ENCODE data around the gene DNAJB8.

The DNAJB8 gene

GRCh38 chr3:128471110-128471509, 4.4 kb upstream of the DNAJB8 start:
- POLR2A ChIA-PET: no interaction called here
- TF ChIP-seq FOXK2 (IDR thresholded peaks at IDR 0.05) (no peak), FOXM1 (IDR thresholded peaks at IDR 0.05; ENCODE audit: borderline replicate concordance) (no peak), ZNF384 (IDR thresholded peaks at IDR 0.05) (no peak), LEF1 (IDR thresholded peaks at IDR 0.05; ENCODE audit: borderline replicate concordance) (no peak), SP1 (IDR thresholded peaks at IDR 0.05) (no peak), NFRKB (IDR thresholded peaks at IDR 0.05) (no peak), CTBP1 (IDR thresholded peaks at IDR 0.05; ENCODE audit: borderline replicate concordance) (no peak), HDGF (IDR thresholded peaks at IDR 0.05; ENCODE audit: borderline replicate concordance) (no peak), SUZ12 (IDR thresholded peaks at IDR 0.05) (no peak), ARNT (IDR thresholded peaks at IDR 0.05) (no peak), BHLHE40 (IDR thresholded peaks at IDR 0.05; ENCODE audit: borderline replicate concordance) (no peak), FOXA1 (IDR thresholded peaks at IDR 0.05) (no peak), TARDBP (IDR thresholded peaks at IDR 0.05) (no peak), L3MBTL2 (conservative IDR thresholded peaks at IDR 0.05) (no peak), PKNOX1 (IDR thresholded peaks at IDR 0.05) (no peak)
- CTCF ChIA-PET: no interaction called here

GRCh38 chr3:128470134-128470899, 3.6 kb upstream of the DNAJB8 start:
- POLR2A ChIA-PET: no interaction called here
- DNase-seq (ENCODE audit: extremely low spot score): no peak
- CTCF ChIA-PET: no interaction called here
- TF ChIP-seq HDGF (IDR thresholded peaks at IDR 0.05; ENCODE audit: borderline replicate concordance) (no peak), SUZ12 (IDR thresholded peaks at IDR 0.05) (no peak), SP1 (IDR thresholded peaks at IDR 0.05) (no peak), FOXA1 (IDR thresholded peaks at IDR 0.05) (no peak)

More at GRCh38 chr3:128471110-128471509, 4.4 kb upstream of the DNAJB8 start:
- no peak for DNase-seq (ENCODE audit: extremely low spot score)

- CTCF ChIA-PET: no interaction called here
- no peak for TF ChIP-seq BHLHE40 (IDR thresholded peaks at IDR 0.05; ENCODE audit: borderline replicate concordance)
- TF ChIP-seq FOXK2 (IDR thresholded peaks at IDR 0.05): no peak
- TF ChIP-seq PKNOX1 (IDR thresholded peaks at IDR 0.05): no peak
- TF ChIP-seq TARDBP (IDR thresholded peaks at IDR 0.05): no peak
- TF ChIP-seq ELF4 (IDR thresholded peaks at IDR 0.05): no peak
- TF ChIP-seq SP1 (IDR thresholded peaks at IDR 0.05): no peak
- no peak for TF ChIP-seq HDGF (IDR thresholded peaks at IDR 0.05; ENCODE audit: borderline replicate concordance)
- TF ChIP-seq CTBP1 (IDR thresholded peaks at IDR 0.05; ENCODE audit: borderline replicate concordance): no peak
- no peak for TF ChIP-seq SUZ12 (IDR thresholded peaks at IDR 0.05)
- no peak for TF ChIP-seq FOXA1 (IDR thresholded peaks at IDR 0.05)
- no peak for TF ChIP-seq NFRKB (IDR thresholded peaks at IDR 0.05)
- no peak for TF ChIP-seq L3MBTL2 (conservative IDR thresholded peaks at IDR 0.05)
- TF ChIP-seq FOXM1 (IDR thresholded peaks at IDR 0.05; ENCODE audit: borderline replicate concordance): no peak
- TF ChIP-seq ZNF384 (IDR thresholded peaks at IDR 0.05): no peak
- no peak for TF ChIP-seq LEF1 (IDR thresholded peaks at IDR 0.05; ENCODE audit: borderline replicate concordance)
- TF ChIP-seq ARNT (IDR thresholded peaks at IDR 0.05): no peak
- POLR2A ChIA-PET: no interaction called here
- DNase-seq (ENCODE audit: extremely low spot score): no peak
These were observed 2.9 kb upstream of the DNAJB8 start for GRCh38 chr3:128469556-128469955.

GRCh38 chr3:128468791-128469527, 2.3 kb upstream of the DNAJB8 start:
- CTCF ChIA-PET: no interaction called here
- POLR2A ChIA-PET: no interaction called here
- no peak for TF ChIP-seq ARNT (IDR thresholded peaks at IDR 0.05)
- no peak for DNase-seq (ENCODE audit: extremely low spot score)

- ChIA-PET POLR2A (no interaction called here), CTCF (no interaction called here)
- DNase-seq (ENCODE audit: extremely low spot score): no peak
- TF ChIP-seq FOXA1 (IDR thresholded peaks at IDR 0.05): no peak
- TF ChIP-seq ELF4 (IDR thresholded peaks at IDR 0.05): no peak
- TF ChIP-seq PKNOX1 (IDR thresholded peaks at IDR 0.05): no peak
- TF ChIP-seq LEF1 (IDR thresholded peaks at IDR 0.05; ENCODE audit: borderline replicate concordance): no peak
These were observed 1.6 kb upstream of the DNAJB8 start for GRCh38 chr3:128468285-128468790.

- ChIA-PET POLR2A (no interaction called here), CTCF (interaction anchor here (0.6 to 0.7 kb wide), 2 partner anchors 15 to 311 kb away, joined by 3 to 5 read pairs; no protein-coding TSS in a partner anchor)
- TF ChIP-seq ARNT (IDR thresholded peaks at IDR 0.05): no peak
- no peak for TF ChIP-seq FOXK2 (IDR thresholded peaks at IDR 0.05)
- TF ChIP-seq L3MBTL2 (conservative IDR thresholded peaks at IDR 0.05): no peak
- no peak for TF ChIP-seq CTBP1 (IDR thresholded peaks at IDR 0.05; ENCODE audit: borderline replicate concordance)
- no peak for TF ChIP-seq NFRKB (IDR thresholded peaks at IDR 0.05)
- no peak for TF ChIP-seq FOXA1 (IDR thresholded peaks at IDR 0.05)
- no peak for TF ChIP-seq TARDBP (IDR thresholded peaks at IDR 0.05)
- TF ChIP-seq SP1 (IDR thresholded peaks at IDR 0.05): no peak
- no peak for TF ChIP-seq ELF4 (IDR thresholded peaks at IDR 0.05)
- no peak for TF ChIP-seq PKNOX1 (IDR thresholded peaks at IDR 0.05)
- DNase-seq (ENCODE audit: extremely low spot score): no peak
These were observed 2.0 kb downstream of the DNAJB8 start for GRCh38 chr3:128464702-128465101.
